Adipocyte (in vitro differentiated cells): ENCODE data around the gene FRG1.
"Not testable (repeated sequence)": the region's sequence is repeated elsewhere in the genome, so short reads cannot be mapped to it uniquely, and the experiment has no call there.

Source experiments
- DNase-seq: peaks from one replicate; pipeline ENCODE4 v3.0.0-alpha.2; 2015; ENCODE audit warnings: low read depth
- H3K27me3 ChIP-seq: replicated peaks from 2 replicates; pipeline ENCODE4 v1.7.0; 2013; ENCODE audit warnings: mild to moderate bottlenecking, low read length, moderate library complexity; ENCODE audit not compliant: control insufficient read depth, insufficient read depth
- H3K36me3 ChIP-seq: 2 replicates; pipeline ENCODE4 v1.7.0; 2013; ENCODE audit warnings: low read length, mild to moderate bottlenecking, moderate library complexity; ENCODE audit not compliant: control insufficient read depth, insufficient read depth, severe bottlenecking
- H3K4me1 ChIP-seq: 2 replicates; pipeline ENCODE4 v1.7.0; 2013; ENCODE audit warnings: mild to moderate bottlenecking, low read length, moderate library complexity; ENCODE audit not compliant: control insufficient read depth, insufficient read depth
- H3K4me3 ChIP-seq: 2 replicates; pipeline ENCODE4 v1.7.0; 2013; ENCODE audit warnings: mild to moderate bottlenecking, low read length, moderate library complexity
- H3K9ac ChIP-seq: 2 replicates; pipeline ENCODE4 v1.7.0; 2013; ENCODE audit warnings: mild to moderate bottlenecking, low read length, moderate library complexity
- H3K9me3 ChIP-seq: 2 replicates; pipeline ENCODE4 v1.7.0; 2013; ENCODE audit warnings: mild to moderate bottlenecking, low read length, moderate library complexity; ENCODE audit not compliant: control insufficient read depth

The FRG1 gene

GRCh38 chr4:189988877-189989431, 48.3 kb downstream of the FRG1 start:
- Histone ChIP-seq H3K9me3 (no peaks in the 10 kb centered on the region), H3K27me3 (no peaks in the 10 kb centered on the region), H3K4me3 (no peak overlapping the region), H3K4me1 (no peaks in the 10 kb centered on the region), H3K36me3 (no peaks in the 10 kb centered on the region), H3K9ac (no peak overlapping the region)
- DNase-seq = no peak

- not testable (repeated sequence) for H3K27me3 ChIP-seq, H3K36me3 ChIP-seq, H3K9ac ChIP-seq, H3K9me3 ChIP-seq, DNase-seq, H3K4me3 ChIP-seq, H3K4me1 ChIP-seq
These were observed 49.3 kb downstream of the FRG1 start for GRCh38 chr4:189989941-189990340.
